ENCODE results near the gene EYS. TPM values are rescaled to one million over a fixed set of nuclear protein-coding genes. Genes with fewer than 3 reads are reported as not detected.

The EYS gene
- total RNA-seq, 2 donors from 2014 or later: not detected

- Mint-ChIP-seq H3K36me3 (ENCODE audit: low read depth) (no peaks in the 10 kb centered on the region), H3K4me3 (no peak overlapping the region), H3K27ac (no peak overlapping the region), H3K27me3 (no peaks in the 10 kb centered on the region), H3K9me3 (peaks cover 3% of the 10 kb centered on the region), H3K4me1 (no peaks in the 10 kb centered on the region)
- no peak for ATAC-seq (replicated peaks)
These were observed 993.0 kb downstream of the EYS start for GRCh38 chr6:64714073-64714472.

- ATAC-seq (replicated peaks): no peak
- no peaks in the 10 kb centered on the region for H3K36me3 Mint-ChIP-seq (ENCODE audit: low read depth)
- H3K4me3 Mint-ChIP-seq: no peak overlapping the region
- no peaks in the 10 kb centered on the region for H3K27me3 Mint-ChIP-seq
- no peaks in the 10 kb centered on the region for H3K4me1 Mint-ChIP-seq
- peaks cover 3% of the 10 kb centered on the region for H3K9me3 Mint-ChIP-seq
- no peak overlapping the region for H3K27ac Mint-ChIP-seq
These were observed 993.9 kb downstream of the EYS start for GRCh38 chr6:64713175-64713574.

- Mint-ChIP-seq H3K9me3 (peaks cover 3% of the 10 kb centered on the region), H3K27me3 (no peaks in the 10 kb centered on the region), H3K27ac (no peak overlapping the region), H3K4me1 (no peaks in the 10 kb centered on the region), H3K4me3 (no peak overlapping the region), H3K36me3 (ENCODE audit: low read depth) (no peaks in the 10 kb centered on the region)
- no peak for ATAC-seq (replicated peaks)
These were observed 994.4 kb downstream of the EYS start for GRCh38 chr6:64712606-64713005.

- ATAC-seq (replicated peaks): no peak
- H3K9me3 Mint-ChIP-seq: peaks cover 12% of the 10 kb centered on the region
- H3K4me3 Mint-ChIP-seq: no peak overlapping the region
- no peaks in the 10 kb centered on the region for H3K4me1 Mint-ChIP-seq
- H3K36me3 Mint-ChIP-seq (ENCODE audit: low read depth): no peaks in the 10 kb centered on the region
- no peak overlapping the region for H3K27ac Mint-ChIP-seq
- H3K27me3 Mint-ChIP-seq: no peaks in the 10 kb centered on the region
These were observed 1003.1 kb downstream of the EYS start for GRCh38 chr6:64703922-64704321.

- no peaks in the 10 kb centered on the region for H3K27me3 Mint-ChIP-seq
- no peak for ATAC-seq (replicated peaks)
- H3K27ac Mint-ChIP-seq: no peak overlapping the region
- peaks cover 12% of the 10 kb centered on the region for H3K9me3 Mint-ChIP-seq
- no peaks in the 10 kb centered on the region for H3K4me1 Mint-ChIP-seq
- no peaks in the 10 kb centered on the region for H3K36me3 Mint-ChIP-seq (ENCODE audit: low read depth)
- no peak overlapping the region for H3K4me3 Mint-ChIP-seq
These were observed 1011.0 kb downstream of the EYS start for GRCh38 chr6:64696053-64696452.

GRCh38 chr6:64694356-64694755 is 1012.7 kb downstream of the EYS start:
- Mint-ChIP-seq H3K27me3 (no peaks in the 10 kb centered on the region), H3K36me3 (ENCODE audit: low read depth) (no peaks in the 10 kb centered on the region), H3K4me3 (no peak overlapping the region), H3K27ac (no peak overlapping the region), H3K4me1 (no peaks in the 10 kb centered on the region), H3K9me3 (peaks cover 7% of the 10 kb centered on the region)
- ATAC-seq (replicated peaks): no peak

GRCh38 chr6:64691064-64691463 is 1016.0 kb downstream of the EYS start:
- no peaks in the 10 kb centered on the region for H3K36me3 Mint-ChIP-seq (ENCODE audit: low read depth)

GRCh38 chr6:64685401-64685800 is 1021.6 kb downstream of the EYS start:
- no peak overlapping the region for H3K4me3 Mint-ChIP-seq

More at GRCh38 chr6:64691064-64691463, 1016.0 kb downstream of the EYS start:
- ATAC-seq (replicated peaks): no peak
- H3K27me3 Mint-ChIP-seq: no peaks in the 10 kb centered on the region
- peaks cover 7% of the 10 kb centered on the region for H3K9me3 Mint-ChIP-seq
- no peaks in the 10 kb centered on the region for H3K4me1 Mint-ChIP-seq
- no peak overlapping the region for H3K27ac Mint-ChIP-seq
- H3K4me3 Mint-ChIP-seq: no peak overlapping the region

GRCh38 chr6:64683682-64684081 is 1023.3 kb downstream of the EYS start:
- Mint-ChIP-seq H3K36me3 (ENCODE audit: low read depth) (no peaks in the 10 kb centered on the region), H3K4me3 (no peak overlapping the region), H3K4me1 (no peaks in the 10 kb centered on the region), H3K9me3 (peaks cover 19% of the 10 kb centered on the region), H3K27ac (no peak overlapping the region), H3K27me3 (no peaks in the 10 kb centered on the region)
- no peak for ATAC-seq (replicated peaks)

More at GRCh38 chr6:64685401-64685800, 1021.6 kb downstream of the EYS start:
- Mint-ChIP-seq H3K9me3 (peaks cover 15% of the 10 kb centered on the region), H3K27me3 (no peaks in the 10 kb centered on the region), H3K36me3 (ENCODE audit: low read depth) (no peaks in the 10 kb centered on the region), H3K27ac (no peak overlapping the region), H3K4me1 (no peaks in the 10 kb centered on the region)
- ATAC-seq (replicated peaks): no peak

GRCh38 chr6:64681416-64682160 is 1025.4 kb downstream of the EYS start:
- ATAC-seq (replicated peaks): no peak
- Mint-ChIP-seq H3K9me3 (peaks cover 12% of the 10 kb centered on the region), H3K4me3 (no peak overlapping the region), H3K27ac (no peak overlapping the region), H3K4me1 (no peaks in the 10 kb centered on the region), H3K27me3 (no peaks in the 10 kb centered on the region), H3K36me3 (ENCODE audit: low read depth) (no peaks in the 10 kb centered on the region)

GRCh38 chr6:64680446-64680845 is 1026.6 kb downstream of the EYS start:
- no peak overlapping the region for H3K4me3 Mint-ChIP-seq
- no peak overlapping the region for H3K27ac Mint-ChIP-seq
- no peaks in the 10 kb centered on the region for H3K36me3 Mint-ChIP-seq (ENCODE audit: low read depth)
- H3K9me3 Mint-ChIP-seq: peaks cover 12% of the 10 kb centered on the region
- H3K4me1 Mint-ChIP-seq: no peaks in the 10 kb centered on the region
- no peak for ATAC-seq (replicated peaks)
- no peaks in the 10 kb centered on the region for H3K27me3 Mint-ChIP-seq

- H3K4me3 Mint-ChIP-seq: no peak overlapping the region
- no peaks in the 10 kb centered on the region for H3K27me3 Mint-ChIP-seq
- ATAC-seq (replicated peaks): no peak
- no peaks in the 10 kb centered on the region for H3K4me1 Mint-ChIP-seq
- no peaks in the 10 kb centered on the region for H3K36me3 Mint-ChIP-seq (ENCODE audit: low read depth)
- H3K27ac Mint-ChIP-seq: no peak overlapping the region
- peaks cover 12% of the 10 kb centered on the region for H3K9me3 Mint-ChIP-seq
These were observed 1027.6 kb downstream of the EYS start for GRCh38 chr6:64679416-64679815.

- no peaks in the 10 kb centered on the region for H3K4me1 Mint-ChIP-seq
- ATAC-seq (replicated peaks): no peak
- H3K27ac Mint-ChIP-seq: no peak overlapping the region
- H3K36me3 Mint-ChIP-seq (ENCODE audit: low read depth): no peaks in the 10 kb centered on the region
- H3K27me3 Mint-ChIP-seq: no peaks in the 10 kb centered on the region
- H3K4me3 Mint-ChIP-seq: no peak overlapping the region
- peaks cover 10% of the 10 kb centered on the region for H3K9me3 Mint-ChIP-seq
These were observed 1034.4 kb downstream of the EYS start for GRCh38 chr6:64672651-64673050.

- no peak overlapping the region for H3K4me3 Mint-ChIP-seq
- no peaks in the 10 kb centered on the region for H3K4me1 Mint-ChIP-seq
- H3K36me3 Mint-ChIP-seq (ENCODE audit: low read depth): no peaks in the 10 kb centered on the region
- no peak overlapping the region for H3K27ac Mint-ChIP-seq
- H3K27me3 Mint-ChIP-seq: no peaks in the 10 kb centered on the region
- peaks cover 10% of the 10 kb centered on the region for H3K9me3 Mint-ChIP-seq
- no peak for ATAC-seq (replicated peaks)
These were observed 1034.9 kb downstream of the EYS start for GRCh38 chr6:64672131-64672530.

GRCh38 chr6:64665137-64665536 is 1041.9 kb downstream of the EYS start:
- H3K9me3 Mint-ChIP-seq: peaks cover 18% of the 10 kb centered on the region
- no peak for ATAC-seq (replicated peaks)
- H3K4me1 Mint-ChIP-seq: no peaks in the 10 kb centered on the region
- H3K4me3 Mint-ChIP-seq: no peak overlapping the region
- H3K36me3 Mint-ChIP-seq (ENCODE audit: low read depth): no peaks in the 10 kb centered on the region
- no peak overlapping the region for H3K27ac Mint-ChIP-seq
- no peaks in the 10 kb centered on the region for H3K27me3 Mint-ChIP-seq

All from activated T-helper 17 cell treated with anti-CD3 and anti-CD28 coated beads, Interleukin-2, amount 50 U/mL, for 72 hours (primary cell).